CD4-positive, alpha-beta T cell treated with Interleukin-4 for 4 hours (primary cell): ENCODE data around the gene RNF169.
"Not testable (repeated sequence)": the region's sequence is repeated elsewhere in the genome, so short reads cannot be mapped to it uniquely, and the experiment has no call there.

Experiments used
- DNase-seq: peaks from one replicate; pipeline ENCODE4 v3.0.0-alpha.2; 2020

RNF169 gene

DNA sequence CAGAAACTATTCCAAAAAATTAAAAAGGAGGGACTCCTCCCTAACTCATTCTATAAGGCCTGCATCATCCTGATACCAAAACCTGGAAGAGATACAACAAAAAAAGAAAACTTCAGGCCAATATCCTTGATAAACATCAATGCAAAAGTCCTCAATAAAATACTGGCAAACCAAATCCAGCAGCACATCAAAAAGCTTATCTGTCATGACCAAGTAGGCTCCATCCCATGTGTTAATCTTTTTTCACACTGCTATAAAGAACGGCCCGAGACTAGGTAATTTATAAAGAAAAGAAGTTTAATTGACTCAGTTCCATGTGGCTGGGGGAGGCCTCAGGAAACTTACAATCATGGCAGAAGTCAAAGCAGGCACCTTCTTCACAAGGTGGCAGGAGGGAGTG lies 76.9 kb downstream of the RNF169 start:
- not testable (repeated sequence) for DNase-seq

- no peak for DNase-seq
Measured at GRCh38 chr11:74826901-74827300, 78.3 kb downstream of the RNF169 start.

DNA sequence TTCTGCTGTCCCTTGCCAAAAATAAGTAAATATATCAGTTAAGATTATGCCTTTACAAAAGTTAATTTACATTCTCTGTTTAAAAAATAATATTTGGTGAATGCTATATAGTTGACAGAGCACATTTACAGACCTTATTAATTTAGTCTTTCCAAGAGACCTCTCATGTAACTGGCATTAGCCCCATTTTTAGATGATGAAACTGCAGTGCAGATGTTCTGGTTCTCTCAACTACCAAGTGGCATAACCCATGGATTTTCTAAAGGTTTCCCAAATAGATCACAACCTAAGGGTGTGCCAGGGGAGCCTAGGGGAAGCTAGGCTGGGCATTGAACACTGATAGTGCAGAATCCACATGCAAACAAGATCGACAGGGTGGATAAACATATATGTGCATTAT lies 88.5 kb downstream of the RNF169 start:
- no peak for DNase-seq

GRCh38 chr11:74838188-74838587 lies 89.5 kb downstream of the RNF169 start:
- no peak for DNase-seq

- no peak for DNase-seq
Measured at GRCh38 chr11:74839446-74839845, 90.8 kb downstream of the RNF169 start.

GRCh38 chr11:74839971-74840370 lies 91.3 kb downstream of the RNF169 start:
- no peak for DNase-seq

- DNase-seq = no peak
Measured at GRCh38 chr11:74840486-74840885, 91.8 kb downstream of the RNF169 start.

- DNase-seq = no peak
Measured at GRCh38 chr11:74842967-74843366, 94.3 kb downstream of the RNF169 start.

DNA sequence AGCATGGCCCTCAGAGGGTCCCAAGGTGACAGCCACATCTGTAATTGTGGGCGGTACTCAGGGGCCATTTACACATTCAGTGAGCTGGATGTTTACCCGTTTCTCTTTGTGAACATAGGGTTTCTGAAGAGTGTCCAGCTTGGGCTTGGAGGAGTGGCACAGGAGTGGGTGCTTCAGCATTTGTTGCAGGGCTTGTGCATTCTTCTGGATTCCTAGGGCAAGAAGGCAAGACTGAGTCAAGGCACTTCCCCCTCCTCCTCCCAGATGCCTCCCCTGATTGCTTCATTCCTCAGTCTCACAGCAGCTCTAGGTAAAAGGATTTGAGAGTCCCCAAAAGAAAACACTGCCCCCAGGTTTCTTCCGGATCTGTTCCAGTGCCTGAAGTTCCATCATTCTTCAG lies 95.4 kb downstream of the RNF169 start:
- no peak for DNase-seq

GRCh38 chr11:74844865-74845264 lies 96.2 kb downstream of the RNF169 start:
- no peak for DNase-seq

DNA sequence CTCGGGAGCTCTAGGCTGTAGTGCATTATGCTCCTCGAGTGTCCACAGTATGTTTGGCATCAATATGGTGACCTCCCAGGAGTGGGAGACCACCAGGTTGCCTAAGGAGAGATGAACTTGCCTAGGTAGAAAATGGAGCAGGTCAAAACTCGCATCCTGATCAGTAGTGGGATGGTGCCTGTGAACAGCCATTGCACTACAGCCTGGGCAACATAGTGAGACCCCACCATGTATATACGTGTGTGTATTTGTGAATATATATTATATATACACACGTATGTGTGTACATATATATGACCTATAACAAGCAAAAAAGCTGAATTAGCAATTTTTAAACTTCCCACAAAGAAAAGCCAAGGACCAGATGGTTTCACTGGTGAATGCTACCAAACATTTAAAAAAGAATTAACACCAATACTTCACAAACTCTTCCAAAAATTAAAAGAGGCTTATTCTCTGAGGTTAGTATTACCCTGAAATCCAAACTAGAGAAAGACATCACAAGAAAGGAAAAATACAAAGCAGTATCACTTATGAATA lies 97.4 kb downstream of the RNF169 start:
- DNase-seq = no peak

- DNase-seq = no peak
Measured at GRCh38 chr11:74846770-74847169, 98.1 kb downstream of the RNF169 start.

DNA sequence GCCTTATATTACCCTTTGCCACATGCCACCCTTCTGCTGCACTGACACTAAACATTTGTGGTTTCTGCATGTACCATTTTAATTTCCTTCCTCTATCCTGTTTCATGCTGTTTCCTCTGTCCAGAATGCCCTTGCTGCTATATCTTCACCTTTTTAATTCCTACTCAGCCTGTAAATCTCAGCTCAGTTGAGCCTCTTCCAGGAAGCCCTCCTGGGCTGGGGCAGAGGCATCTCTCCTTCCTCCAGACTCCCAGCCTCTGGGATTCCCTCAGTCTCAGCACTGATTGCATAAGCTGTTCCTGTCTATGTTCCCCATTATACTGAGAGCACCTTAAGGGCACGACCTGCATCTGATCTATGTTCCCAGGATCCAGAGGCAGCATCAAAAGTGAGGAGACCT lies 98.7 kb downstream of the RNF169 start:
- no peak for DNase-seq

- no peak for DNase-seq
Measured at GRCh38 chr11:74847895-74848294, 99.2 kb downstream of the RNF169 start.

DNA sequence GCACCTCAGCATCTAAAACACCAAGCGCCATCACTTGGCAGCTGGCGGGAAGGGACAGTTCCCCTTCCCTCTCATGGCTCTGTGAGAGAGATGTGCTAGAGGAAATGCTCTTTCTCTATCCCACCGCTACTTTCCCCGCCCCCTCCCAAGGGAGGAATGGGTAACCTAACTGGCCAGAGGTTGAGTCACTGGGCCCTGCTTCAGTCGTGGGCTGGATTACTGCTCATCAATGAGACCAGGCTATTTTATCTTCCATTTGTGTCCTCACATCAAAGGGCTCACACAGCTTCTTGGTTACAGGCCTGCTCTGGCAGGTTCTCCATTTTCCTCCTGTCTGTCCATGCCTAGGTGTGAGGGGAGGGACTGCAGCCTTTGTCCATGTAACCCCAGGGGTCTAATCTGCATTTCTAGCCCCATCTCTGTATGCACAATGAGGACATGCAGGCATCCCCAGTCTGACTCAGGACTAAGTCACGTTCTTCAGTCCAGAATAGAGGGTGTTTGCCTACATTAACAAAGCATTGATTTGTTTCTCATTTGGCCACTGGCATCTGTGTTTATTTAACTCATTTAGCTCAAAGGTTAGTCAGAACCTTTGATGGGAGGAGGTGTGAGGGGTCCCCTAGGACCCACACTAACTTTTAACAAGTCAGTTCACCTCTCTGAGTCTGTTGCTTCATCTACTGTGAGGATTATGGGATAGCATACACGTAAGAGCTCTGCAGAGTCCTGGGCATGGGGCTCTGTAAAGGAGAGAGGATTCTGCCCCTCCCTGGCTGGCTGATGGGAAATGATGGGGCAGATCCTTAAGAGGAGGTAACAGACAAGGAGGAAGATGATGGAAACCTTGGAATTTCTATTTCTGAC lies 101.1 kb downstream of the RNF169 start:
- DNase-seq = no peak

DNA sequence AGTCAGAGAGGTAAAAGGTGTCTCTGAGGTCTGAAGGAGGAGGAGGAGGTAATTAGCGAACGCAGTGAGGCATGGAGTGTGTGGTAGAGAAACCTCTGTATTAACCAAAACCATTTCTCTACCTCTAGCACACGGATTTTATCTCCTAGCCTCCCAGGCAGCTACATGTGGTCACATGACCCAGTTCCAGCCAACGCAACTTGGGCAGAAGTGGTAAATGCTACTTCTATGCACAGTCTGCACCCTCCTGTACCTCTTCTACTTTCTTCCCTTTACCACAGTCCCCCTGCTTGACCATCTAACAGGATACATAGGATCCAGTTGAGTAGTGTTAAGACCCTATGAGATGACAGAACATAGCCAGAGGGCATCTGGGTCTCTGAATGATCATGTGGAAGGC lies 104.6 kb downstream of the RNF169 start:
- DNase-seq = no peak

GRCh38 chr11:74860743-74861142 lies 112.1 kb downstream of the RNF169 start:
- no peak for DNase-seq

- DNase-seq = no peak
Measured at GRCh38 chr11:74863410-74863809, 114.8 kb downstream of the RNF169 start.

GRCh38 chr11:74866557-74866956 lies 117.9 kb downstream of the RNF169 start:
- DNase-seq = no peak

- peak; percentile 13 for DNase-seq
Measured at GRCh38 chr11:74870485-74870884, 121.8 kb downstream of the RNF169 start.

GRCh38 chr11:74871037-74871436 lies 122.4 kb downstream of the RNF169 start:
- no peak for DNase-seq

GRCh38 chr11:74877132-74877531 lies 128.5 kb downstream of the RNF169 start:
- no peak for DNase-seq
